HT1080 (cell line): ENCODE data around the gene PNKP. TPM values are rescaled to one million over a fixed set of nuclear protein-coding genes. Genes with fewer than 3 reads are reported as not detected.
A peak's percentile ranks its signal among the peaks of the same experiment; 100 is the strongest.

Experiments used
- DNase-seq: peaks from one replicate; pipeline ENCODE4 v3.0.0-alpha.2; 2015; ENCODE audit warnings: low read depth
- total RNA-seq: library from RNA; depleted of rRNA; stranded (reverse); fragments of >200 nt; shearing (Covaris generic); gene quantifications from 2 replicates; pipeline ENCODE4 v1.2.3, GENCODE V29; 2014

The PNKP gene
- total RNA-seq, 1 experiment from 2014 or later, result 57.2 TPM

DNA sequence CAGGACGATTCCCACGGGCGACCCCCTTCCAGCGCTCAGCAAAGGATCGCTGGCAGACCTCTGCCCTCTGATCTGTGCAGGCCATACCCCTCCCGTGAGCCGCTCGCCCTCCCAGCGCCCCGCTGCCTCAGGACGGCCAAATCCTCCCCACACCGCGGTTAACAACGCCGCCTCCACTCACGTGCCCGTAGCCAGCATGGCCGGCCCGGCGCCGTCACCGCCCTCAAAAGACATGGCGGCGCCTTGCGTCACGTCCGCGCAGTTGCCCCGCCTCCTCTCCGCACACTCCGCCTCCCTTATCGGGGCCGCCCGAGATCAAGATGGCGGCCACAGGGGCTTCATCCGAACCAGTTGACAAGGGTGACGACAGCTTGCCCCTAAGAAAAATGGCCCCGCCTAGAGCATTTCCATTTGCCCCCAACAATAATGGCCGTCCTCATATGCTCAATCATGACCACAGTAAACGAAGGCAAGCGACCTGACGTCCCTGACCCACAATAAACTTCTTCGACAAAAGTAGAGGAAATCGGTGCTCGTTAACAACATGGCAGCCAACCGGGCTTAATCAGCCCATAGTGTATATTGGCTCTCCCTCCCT is 9.1 kb upstream of the PNKP start:
- peak; percentile 97 for DNase-seq

DNA sequence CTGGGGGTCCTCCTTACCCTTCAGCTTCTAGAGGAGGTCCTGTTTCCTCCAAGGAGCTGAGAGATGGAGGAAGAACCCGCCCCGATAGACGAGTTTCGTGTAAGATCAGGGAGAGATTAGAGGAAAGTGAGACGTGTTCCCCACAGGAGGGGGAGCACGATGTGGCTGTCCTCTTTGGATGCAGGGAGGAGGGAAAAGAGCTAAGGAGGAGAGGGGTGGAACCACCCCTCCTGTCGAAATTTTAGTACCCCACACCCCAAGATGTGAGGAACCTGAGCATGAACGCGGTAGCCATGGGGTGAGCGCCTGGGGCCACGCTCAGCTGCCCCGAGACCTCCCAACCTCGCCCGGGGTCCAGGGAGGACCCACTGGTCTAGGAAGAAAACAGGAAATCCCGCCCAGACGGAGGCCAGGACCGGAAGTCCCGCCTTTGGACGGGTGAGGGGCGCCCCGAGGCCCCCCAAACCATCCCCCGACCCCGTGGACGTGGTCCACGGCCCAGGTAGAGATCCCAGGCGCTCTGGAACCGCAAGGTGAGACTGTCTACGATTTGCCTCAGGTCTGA is 8.6 kb upstream of the PNKP start:
- DNase-seq, result peak; percentile 45

DNA sequence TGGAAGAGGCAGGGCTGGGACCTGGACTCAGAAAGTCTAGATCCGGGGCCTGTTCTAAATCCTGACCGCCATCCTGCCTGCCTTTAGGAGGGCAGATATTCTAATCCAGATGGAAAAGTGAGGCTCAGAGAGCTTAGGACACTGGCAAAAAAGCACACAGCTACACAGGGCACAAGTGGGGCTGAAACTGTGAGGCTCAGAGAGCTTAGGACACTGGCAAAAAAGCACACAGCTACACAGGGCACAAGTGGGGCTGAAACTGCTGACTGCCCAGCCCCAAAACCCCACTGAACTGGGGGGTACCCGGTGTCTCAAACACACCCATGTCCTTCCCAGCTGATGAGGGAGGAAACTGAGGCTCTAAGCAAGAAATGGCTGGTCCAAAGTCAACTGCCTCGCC is 7.8 kb upstream of the PNKP start:
- DNase-seq, result no peak

DNA sequence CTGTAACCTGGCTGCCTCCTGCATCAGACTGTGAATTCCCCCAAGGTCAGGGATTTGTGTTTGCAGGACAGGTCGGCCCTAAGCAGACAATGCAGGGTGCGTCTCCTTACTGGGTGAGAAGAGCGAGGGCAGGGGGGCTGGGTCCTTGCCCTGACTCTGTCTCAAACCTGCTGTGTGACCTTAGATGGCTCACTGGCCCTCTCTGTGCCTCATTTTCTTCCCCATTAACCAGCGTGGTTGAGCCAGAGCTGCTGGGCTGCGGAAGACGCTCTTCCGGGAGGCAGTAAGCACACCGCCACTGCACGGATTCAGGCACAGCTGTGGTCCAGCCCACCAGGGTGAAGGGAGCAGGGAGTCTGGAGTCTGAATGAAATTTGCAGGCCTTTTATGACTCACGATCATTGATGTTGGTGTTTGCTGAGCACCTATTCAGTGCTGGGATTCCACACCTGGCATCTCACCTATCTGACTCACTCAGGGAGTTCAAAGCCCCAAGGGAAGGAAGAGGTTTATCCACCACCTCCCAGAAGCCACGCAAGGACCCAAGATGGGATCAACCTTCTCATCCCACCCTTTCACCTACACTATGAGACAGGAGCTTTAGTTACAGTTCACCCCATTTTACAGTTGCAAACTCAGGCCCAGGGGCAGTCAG is 7.3 kb upstream of the PNKP start:
- DNase-seq, result no peak

DNA sequence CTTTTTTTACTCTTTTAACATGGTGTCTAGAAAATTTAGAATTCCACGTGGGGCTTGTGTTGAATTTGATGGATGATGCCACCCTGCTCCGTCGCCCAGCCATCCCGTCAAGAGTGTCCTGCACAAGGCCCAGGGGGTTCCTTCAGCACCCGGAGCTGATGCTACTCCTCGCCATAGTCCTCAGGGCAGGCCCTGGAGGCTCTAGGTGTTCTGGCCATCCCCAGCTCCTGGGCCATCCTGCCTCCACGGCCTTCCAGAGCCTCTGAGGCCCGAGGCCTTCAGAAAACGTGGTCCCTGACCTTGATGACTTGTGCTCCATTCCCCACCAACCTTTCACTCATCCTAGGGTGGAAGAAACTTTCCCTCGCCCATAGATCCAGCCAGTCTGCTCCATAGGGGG is 6.5 kb upstream of the PNKP start:
- no peak for DNase-seq

DNA sequence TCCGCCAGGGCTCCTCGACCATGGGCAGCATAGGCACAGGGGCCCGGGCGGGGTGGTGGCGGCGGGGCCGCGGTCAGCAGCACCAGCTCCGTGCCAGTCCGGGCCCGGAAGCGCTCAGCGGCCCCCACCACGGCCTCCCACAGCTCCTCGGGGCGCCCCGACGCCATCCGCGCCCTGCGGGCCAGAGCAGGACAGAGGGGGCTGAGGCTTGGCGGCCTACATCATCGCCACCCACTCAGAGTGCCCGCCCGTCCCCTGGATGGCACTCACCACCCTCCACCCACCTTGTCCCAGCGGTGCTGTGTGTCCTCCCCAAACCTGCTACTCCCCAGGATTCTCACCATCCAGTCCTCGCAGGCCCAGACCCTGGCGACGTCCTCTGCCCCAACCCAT is 5.7 kb upstream of the PNKP start:
- DNase-seq, result no peak

DNA sequence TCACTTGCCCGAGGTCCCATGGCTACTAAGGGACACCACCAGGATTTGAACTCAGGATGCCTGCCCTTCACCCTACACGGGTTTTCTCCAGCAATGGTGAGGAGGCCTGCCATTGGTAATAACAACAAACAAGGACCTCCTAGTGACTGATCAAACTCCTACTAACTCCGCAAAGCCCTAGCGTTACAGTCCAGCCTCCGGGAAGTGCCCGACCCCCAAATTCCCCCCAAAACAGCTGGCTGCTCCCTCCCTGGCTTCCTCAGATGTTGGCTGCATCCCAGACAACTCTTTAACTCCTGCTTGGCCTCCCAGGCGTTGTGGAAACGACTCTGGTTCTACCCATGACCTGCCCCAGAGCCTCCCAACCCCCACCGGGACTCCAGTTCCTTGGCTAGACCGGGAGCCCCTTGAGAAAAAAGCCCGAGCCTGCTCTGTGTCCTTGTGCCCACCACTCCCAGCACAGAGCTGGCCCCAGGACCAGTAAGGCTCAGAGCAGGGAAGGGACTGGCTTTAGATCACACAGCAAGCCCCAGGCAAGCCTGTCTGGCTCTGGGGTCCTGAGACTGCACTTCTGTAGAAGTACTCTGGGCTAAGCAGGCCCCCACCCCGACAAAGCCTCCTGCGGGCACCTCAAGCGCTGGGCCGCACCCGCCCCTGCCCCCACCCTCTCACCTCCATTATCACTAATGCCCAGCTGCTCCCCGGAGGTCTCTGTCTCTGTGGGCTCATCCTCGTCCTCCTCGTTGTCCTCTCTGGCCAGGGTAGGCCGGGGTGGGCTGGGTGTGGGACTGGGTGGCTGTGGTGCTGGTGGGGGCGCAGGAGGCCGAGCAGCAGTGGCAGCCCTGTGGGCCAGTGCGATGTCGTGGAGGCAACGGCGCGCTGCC is 5.1 kb upstream of the PNKP start:
- DNase-seq, result no peak

DNA sequence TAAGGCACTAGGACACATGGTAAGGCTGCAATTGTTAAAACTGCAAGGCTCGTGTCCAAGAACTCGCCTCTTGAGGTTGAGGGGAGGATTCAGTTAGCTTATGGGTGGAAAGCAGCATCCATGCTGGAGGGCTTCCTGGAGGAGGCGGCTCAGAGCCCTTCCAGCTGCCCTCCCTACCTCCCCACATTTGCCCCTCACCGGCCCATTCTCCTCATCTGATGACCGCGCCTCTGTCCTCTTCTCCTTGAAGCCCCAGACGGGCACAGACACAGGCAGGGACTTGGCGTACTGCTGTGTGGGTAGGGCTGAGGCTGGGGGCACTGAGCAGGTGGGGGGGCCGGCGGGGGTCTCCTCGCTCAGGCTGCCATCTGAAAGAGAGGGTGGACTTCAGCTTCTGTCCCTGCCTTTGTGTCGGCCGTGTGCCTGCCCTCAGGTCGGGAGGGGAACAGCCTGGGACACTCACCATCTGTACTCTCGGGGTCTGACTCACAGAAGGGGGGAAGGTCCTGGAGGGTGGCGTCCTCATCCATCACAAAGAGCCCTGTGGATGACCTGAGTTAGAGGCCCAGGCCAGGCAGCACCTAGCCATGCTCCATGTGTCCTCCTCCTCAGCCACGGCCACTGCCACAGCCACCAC is 4.1 kb upstream of the PNKP start:
- DNase-seq, result no peak

DNA sequence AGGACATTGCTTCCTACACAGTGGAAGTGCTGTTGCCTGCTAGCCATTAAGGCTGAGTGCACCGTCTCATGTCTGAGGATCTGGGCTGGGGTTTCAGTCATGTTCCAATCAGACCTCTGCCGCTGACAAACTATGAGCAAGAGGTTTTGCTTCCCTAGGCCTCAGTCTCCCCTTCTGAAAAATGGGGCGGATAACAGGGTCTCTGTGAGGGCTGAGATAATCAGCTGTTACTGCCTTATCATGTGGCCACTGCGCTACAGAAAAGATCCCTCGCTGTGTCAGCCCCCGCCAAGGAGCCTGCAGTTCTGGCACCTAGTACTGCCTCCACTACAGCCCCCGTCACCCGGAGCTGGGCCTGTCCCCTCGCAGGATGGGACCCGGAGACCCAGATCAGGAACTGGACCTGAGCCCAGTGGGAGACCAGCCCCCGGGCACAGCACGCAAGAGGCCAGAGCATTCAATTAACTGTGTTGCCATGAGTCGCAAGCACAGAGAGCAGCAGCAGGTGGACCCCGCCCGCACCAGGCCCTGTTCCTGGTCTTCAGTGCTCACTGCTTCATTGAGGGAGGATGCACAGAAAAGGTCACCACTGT is 3.0 kb upstream of the PNKP start:
- DNase-seq, result no peak

DNA sequence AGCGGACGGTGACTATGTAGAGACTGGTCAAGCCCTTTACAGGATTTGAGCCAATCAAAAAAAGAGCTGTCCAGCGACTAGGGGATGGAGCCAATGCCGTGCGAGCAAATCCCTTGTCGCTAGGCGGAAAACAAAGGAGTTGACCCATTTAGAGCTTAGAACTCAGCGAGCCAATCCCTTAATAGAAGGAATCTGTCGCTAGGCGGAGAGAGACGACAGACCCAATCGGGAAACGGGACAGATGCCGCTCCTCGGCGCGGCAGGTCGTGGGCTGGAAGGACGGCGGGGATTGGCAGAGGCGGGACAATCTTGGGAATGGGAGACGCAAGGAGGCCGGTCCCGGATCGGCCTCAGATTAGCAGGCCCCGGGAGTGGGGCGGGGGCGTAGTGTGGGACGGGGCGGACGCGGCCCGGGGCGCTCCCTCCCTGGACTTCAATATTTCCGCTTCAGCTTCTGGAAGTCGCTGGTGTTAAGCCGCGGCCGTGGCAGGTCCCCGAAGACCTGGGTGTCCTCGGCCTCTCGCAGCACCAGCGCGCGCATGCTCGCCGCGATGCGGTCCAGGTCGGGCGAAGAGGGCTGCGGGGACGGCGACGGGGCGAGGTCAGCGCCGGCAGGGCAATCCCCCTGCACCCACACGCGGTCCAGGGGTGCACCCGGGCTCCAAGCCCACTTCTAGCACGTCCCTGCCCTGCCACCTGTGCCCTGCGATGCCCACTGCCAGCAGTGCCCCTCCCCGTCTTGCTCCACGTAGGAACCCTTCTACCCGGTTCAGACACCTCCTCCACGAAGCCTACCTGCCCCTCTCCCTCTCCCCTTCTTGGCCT is 2.3 kb upstream of the PNKP start:
- peak; percentile 98 for DNase-seq

DNA sequence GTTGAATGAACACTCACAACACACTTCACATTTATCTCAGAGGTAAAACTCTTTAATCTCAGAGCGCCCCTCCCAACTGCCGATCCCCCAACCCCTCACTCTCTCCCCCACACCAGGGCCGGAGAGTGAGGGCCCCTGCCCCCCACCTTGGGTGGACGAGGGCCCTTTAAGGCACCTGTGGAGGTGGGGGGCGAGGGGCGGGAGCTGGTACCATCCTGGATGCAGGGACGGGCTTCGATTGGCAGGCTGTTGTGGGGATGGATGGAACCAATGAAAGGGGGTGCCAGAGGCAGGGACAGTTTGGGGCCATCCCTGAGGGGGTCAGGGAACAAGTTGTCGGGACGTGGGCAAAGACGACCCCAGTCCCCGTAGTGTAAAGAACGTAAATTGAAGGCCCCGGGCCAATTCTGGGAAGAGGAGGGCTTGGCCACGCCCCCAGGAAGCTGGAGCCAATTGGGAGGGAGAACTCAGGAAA is 1.7 kb upstream of the PNKP start:
- DNase-seq, result no peak

DNA sequence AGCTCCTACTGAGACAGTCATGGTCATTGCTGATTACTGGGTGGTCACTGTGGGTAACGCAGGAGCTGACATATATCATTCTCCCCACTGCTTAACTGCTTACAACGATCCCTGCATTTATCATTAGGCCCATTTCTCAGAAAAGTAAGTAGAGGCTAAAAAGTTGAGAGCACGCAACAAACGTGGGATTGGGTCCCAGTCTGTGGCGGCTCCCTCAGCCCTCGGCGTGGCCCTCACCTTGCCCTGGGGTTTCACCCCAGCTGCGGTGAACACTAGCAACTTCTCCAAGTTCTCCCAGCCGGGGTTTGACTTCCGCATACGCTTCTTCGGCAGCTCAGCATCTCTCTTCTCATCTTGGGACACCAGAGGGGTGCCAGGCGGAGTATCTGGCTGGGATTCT is 2.5 kb downstream of the PNKP start:
- DNase-seq, result no peak

DNA sequence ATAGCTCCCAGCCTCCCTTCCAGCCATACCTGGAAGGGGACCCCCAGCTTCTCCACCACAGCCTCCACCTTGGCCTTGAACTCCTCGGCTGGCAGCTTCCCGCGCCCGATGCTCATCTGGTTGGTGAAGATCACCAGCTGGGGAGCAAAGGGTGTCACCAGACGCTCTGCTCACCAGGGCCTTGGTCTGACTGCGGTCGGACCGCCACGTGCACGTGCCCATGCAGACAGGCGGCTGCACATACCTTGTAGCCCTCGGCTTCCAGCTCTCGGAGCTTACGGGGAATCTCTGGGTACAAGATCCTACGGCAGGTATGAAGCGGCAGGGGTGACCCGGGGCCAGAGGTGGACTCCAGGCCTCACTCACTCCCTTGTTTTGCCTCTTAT is 3.4 kb downstream of the PNKP start:
- DNase-seq, result no peak

DNA sequence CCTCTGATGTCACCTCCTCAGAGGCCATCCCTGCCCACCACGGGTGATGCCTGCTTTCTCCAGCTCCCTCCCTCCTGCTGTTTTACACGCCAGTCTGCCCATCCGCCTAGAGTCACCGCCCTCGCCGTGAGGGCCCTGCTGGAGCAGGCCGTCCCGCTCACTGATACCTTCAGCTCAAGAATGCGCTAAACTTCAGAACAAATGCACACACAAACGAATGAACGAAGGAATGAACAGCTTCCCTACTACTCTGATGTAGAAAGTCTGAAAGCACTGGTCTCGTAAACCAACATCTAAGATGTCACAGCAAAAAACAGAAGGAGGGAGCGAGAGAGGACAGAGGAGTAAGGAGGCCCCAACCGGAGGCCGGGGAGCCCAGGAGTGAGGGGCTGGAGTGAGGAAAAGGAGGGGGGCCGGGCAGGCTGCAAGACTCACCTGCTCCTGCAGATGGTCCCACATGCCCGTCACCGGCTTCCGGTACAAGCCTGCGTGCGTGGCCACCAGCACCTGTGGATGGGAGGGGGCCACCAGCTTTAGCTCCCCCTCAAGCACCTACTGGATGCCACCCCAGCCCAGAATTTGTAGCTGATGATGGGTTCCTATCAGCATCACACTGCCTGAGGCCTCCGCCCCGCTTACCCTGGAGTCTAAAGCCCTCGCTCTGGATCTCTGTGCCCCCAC is 4.0 kb downstream of the PNKP start:
- no peak for DNase-seq

DNA sequence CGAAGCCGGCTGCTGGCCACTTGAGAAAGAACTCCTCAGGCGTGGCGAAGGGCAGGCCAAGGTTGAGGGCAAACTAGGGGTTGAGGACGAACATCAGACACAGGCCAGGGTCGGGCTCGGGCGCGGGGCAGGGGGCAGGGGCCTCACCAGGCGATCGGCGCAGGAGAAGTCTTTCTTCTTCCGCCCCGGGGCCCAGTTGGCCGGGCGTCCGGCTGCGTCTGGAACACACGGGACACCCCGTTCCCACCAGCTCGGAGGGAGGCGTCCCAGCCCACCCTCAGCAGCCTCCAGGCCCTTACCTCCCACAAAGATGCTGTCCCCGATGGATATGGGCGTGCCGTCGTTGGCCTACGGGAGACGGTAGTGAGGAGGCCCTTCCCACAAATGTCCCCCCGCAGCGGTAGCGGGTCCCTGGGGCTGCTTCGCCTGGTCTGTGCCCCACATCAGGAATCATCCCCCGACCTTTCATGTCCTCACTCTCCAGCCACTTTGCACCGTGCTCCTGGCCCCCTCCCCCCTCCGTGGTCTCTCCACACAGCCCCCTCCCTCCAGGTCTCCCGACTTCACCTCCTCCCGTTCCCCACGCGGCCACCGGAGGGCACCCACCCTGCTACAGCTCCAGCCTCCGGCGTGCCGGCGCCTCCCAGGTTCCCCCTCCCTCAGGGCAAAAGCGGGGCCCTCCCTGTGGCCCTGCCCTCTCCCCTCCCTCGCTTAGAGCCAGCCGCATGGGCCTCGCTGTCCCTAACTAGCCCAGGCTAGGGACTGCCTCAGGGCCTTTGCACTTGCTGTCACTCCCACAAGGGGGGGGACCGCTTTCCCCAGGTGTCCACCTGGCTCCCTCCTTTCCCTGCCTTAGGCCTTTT is 4.8 kb downstream of the PNKP start:
- DNase-seq, result no peak

DNA sequence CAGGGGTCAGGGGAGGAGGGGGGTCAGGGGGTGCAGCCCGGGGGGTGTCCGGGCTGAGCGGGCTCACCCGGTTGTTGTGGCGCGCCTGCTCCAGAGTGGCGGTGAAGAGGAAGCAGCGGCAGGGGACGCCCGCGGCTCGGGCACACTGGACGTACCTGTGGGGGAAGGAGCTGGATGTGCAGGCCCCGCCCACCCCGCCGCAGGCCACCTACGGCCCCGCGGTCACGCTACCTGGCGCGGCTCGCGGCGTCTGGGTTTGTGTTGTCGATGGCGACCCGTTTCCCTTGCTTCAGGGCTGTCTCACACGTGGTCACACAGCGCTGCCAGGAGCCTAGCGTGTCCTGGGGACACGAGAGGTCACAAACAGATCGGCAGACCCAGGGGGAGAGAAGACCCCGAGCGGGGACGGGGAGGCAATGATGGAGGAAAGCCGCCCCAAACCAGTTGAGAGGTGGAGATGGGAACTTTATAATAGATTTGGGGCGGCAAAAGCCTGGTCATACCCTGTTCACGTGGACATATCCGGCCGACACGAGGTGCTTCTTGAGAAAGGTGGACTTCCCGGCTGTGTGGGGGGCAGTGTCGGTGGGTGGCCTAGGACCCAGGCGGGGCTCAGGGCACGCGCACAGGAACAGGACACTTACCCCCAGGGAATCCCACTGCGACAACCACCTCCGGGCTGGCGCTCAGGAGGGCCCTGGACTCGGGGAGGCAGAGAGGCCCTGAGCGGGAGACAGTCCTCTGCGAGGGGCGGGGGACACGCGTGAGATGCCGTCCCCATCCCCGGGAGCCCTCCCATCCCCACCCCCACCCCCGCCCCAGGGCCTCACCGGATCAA is 5.6 kb downstream of the PNKP start:
- no peak for DNase-seq

DNA sequence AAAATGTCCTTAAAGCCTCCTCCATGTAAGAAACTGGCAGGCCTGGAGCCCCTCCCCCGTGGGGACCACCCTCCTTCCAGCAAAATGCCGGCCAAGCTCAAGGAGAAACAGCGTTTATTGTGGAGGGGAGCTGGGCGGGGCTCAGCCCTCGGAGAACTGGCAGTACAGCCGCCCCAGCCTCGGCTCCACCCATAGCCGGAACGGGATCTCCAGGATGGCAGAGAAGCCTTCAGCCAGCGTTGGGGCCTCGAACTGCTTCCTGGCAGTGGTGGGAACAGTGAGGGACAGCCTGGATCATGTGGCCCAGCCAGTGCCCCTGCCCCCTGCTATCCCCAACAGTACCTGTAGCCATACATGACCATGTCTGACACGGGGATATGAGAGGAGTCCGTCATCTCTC is 6.3 kb downstream of the PNKP start:
- no peak for DNase-seq
